ENCODE measurements around the gene ATF7. TPM values are rescaled to one million over a fixed set of nuclear protein-coding genes. Genes with fewer than 3 reads are reported as not detected.

ATF7 gene
- total and polyA plus RNA-seq, 2 of the 13 experiments (the other 11 are each of a cell fraction or from before 2014, with no cell fraction given), result 9.6 to 16.2 TPM

GRCh38 chr12:53493610-53494391 is 132.4 kb downstream of the ATF7 start (continued):
- TF ChIP-seq REXO4 (CRISPR knock-in tag; IDR thresholded peaks at IDR 0.05; ENCODE audit: borderline replicate concordance) (no peak), TEAD3 (CRISPR knock-in tag; optimal IDR thresholded peaks at IDR 0.05; ENCODE audit: borderline replicate concordance) (peak; percentile 17), ZNF274 (CRISPR knock-in tag; IDR thresholded peaks at IDR 0.05) (no peak), ZNF281 (CRISPR knock-in tag; IDR thresholded peaks at IDR 0.05; ENCODE audit: borderline replicate concordance) (peak; percentile 78), MXD3 (CRISPR knock-in tag; IDR thresholded peaks at IDR 0.05) (no peak), CBX2 (IDR thresholded peaks at IDR 0.05; ENCODE audit: low read depth, low read length) (no peak), CBX2 (CRISPR knock-in tag; IDR thresholded peaks at IDR 0.05; ENCODE audit: low read depth) (no peak), HOXA5 (CRISPR knock-in tag; IDR thresholded peaks at IDR 0.05) (no peak)
- TF ChIP-seq, protein P1, sequence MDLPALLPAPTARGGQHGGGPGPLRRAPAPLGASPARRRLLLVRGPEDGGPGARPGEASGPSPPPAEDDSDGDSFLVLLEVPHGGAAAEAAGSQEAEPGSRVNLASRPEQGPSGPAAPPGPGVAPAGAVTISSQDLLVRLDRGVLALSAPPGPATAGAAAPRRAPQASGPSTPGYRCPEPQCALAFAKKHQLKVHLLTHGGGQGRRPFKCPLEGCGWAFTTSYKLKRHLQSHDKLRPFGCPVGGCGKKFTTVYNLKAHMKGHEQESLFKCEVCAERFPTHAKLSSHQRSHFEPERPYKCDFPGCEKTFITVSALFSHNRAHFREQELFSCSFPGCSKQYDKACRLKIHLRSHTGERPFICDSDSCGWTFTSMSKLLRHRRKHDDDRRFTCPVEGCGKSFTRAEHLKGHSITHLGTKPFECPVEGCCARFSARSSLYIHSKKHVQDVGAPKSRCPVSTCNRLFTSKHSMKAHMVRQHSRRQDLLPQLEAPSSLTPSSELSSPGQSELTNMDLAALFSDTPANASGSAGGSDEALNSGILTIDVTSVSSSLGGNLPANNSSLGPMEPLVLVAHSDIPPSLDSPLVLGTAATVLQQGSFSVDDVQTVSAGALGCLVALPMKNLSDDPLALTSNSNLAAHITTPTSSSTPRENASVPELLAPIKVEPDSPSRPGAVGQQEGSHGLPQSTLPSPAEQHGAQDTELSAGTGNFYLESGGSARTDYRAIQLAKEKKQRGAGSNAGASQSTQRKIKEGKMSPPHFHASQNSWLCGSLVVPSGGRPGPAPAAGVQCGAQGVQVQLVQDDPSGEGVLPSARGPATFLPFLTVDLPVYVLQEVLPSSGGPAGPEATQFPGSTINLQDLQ (CRISPR knock-in tag; IDR thresholded peaks at IDR 0.05), result no peak

Data from HepG2 (cell line).